ENCODE measurements around the gene TMEM94. TPM values are rescaled to one million over a fixed set of nuclear protein-coding genes. Genes with fewer than 3 reads are reported as not detected.

TMEM94 gene
- total and polyA plus RNA-seq, 9 of the 15 experiments (the other 6 are each of a cell fraction or from before 2014, with no cell fraction given): 0.35 to 48.1 (median 14.4) TPM

GRCh38 chr17:75447951-75448856 is 8.2 kb upstream of the TMEM94 start (continued):
- TF ChIP-seq POLR3G (IDR thresholded peaks at IDR 0.05; ENCODE audit: extremely low read depth, insufficient read length, insufficient replicate concordance): no peak
- peak; percentile 88 for TF ChIP-seq HMBOX1 (IDR thresholded peaks at IDR 0.05)
- peak; percentile 81; the same call in 1 of the 2 replicates for TF ChIP-seq PHB2 (IDR thresholded peaks at IDR 0.05; ENCODE audit: low read depth)
- no peak for TF ChIP-seq ATF2 (CRISPR knock-in tag; IDR thresholded peaks at IDR 0.05)
- TF ChIP-seq MEF2A (IDR thresholded peaks at IDR 0.05; ENCODE audit: control insufficient read depth, low read depth, low read length): peak; percentile 69; the same call in 1 of the 2 replicates
- peak in 1 of 2 experiments; percentile 30; a peak in 1 of 4 replicates for TF ChIP-seq NRF1 (conservative IDR thresholded peaks at IDR 0.05 in 1 of 2, IDR thresholded peaks at IDR 0.05 in 1 of 2)
- TF ChIP-seq CCNT2 (IDR thresholded peaks at IDR 0.05; ENCODE audit: borderline replicate concordance, extremely low read depth, insufficient read length, low read depth, low read length): peak; percentile 47
- peak; percentile 88 for TF ChIP-seq MTA2 (IDR thresholded peaks at IDR 0.05; ENCODE audit: low read depth)
- peak; percentile 80 for TF ChIP-seq SOX6 (IDR thresholded peaks at IDR 0.05)
- peak; percentile 90 for TF ChIP-seq PML (IDR thresholded peaks at IDR 0.05; ENCODE audit: low read length)
- TF ChIP-seq CBFA2T2 (conservative IDR thresholded peaks at IDR 0.05): peak; percentile 98
- peak; percentile 47 for TF ChIP-seq ZFX (CRISPR knock-in tag; IDR thresholded peaks at IDR 0.05)
- peak; percentile 19; the same call in 1 of the 2 replicates for TF ChIP-seq ZBTB33 (CRISPR knock-in tag; IDR thresholded peaks at IDR 0.05)
- 0 out of 4 replicates have a peak, but pooled peaks of 1 of the 2 experiments have one; percentile 9 for TF ChIP-seq MLLT1 (IDR thresholded peaks at IDR 0.05)
- peak; percentile 30 for TF ChIP-seq VEZF1 (CRISPR knock-in tag; IDR thresholded peaks at IDR 0.05)
- TF ChIP-seq TFAM (CRISPR knock-in tag; conservative IDR thresholded peaks at IDR 0.05): no peak
- TF ChIP-seq JUND (IDR thresholded peaks at IDR 0.05; ENCODE audit: borderline replicate concordance, low read depth, low read length): peak; percentile 87
- peak; percentile 92; the same call in 2 of the 3 replicates for TF ChIP-seq JUND (tag; IDR thresholded peaks at IDR 0.05; ENCODE audit: borderline replicate concordance, low read depth, low read length)
- TF ChIP-seq PYGO2 (tag; IDR thresholded peaks at IDR 0.05): peak; percentile 21; the same call in 1 of the 2 replicates
- TF ChIP-seq ADNP (tag; IDR thresholded peaks at IDR 0.05): 0 out of 2 replicates have a peak, but pooled peaks have one; percentile 56
